Adrenal gland (tissue), 12 donors: ENCODE data around the gene SLC13A3. TPM values are rescaled to one million over a fixed set of nuclear protein-coding genes. Genes with fewer than 3 reads are reported as not detected.

ENCODE experiments used
- DNase-seq, 7 donors: peaks; one replicate each; pipeline ENCODE4 v3.0.0-alpha.2; 2019 to 2020
- H3K27ac ChIP-seq, 5 donors: fragments of 200-600 bp; sonication (generic) in 4 of 5; 1 replicate in 3 of 5; 2 replicates in 2 of 5; pipeline versions ENCODE4 v1.5.1 to v1.8.0; 2016 to 2020; ENCODE audit warnings: mild to moderate bottlenecking in 1 of 5
- H3K27me3 ChIP-seq: fragments of 200-600 bp; 2 replicates; pipeline ENCODE4 v1.8.0; 2021
- H3K36me3 ChIP-seq, 2 donors: fragments of 200-600 bp; replicated peaks in 1 of 2; 1 replicate in 1 of 2; 2 replicates in 1 of 2; pipeline versions ENCODE4 v1.5.1 to v1.8.0; 2018 to 2022
- H3K4me1 ChIP-seq, 2 donors: fragments of 200-600 bp; replicated peaks in 1 of 2; 1 replicate in 1 of 2; 2 replicates in 1 of 2; pipeline versions ENCODE4 v1.5.1 to v1.8.0; 2018 to 2021
- H3K4me3 ChIP-seq, 4 donors: fragments of 200-600 bp; sonication (generic) in 3 of 4; one replicate each; pipeline ENCODE4 v1.5.1; 2016 to 2018
- H3K9me3 ChIP-seq, 3 donors: fragments of 200-600 bp; sonication (generic) in 1 of 3; replicated peaks in 1 of 3; 1 replicate in 2 of 3; 2 replicates in 1 of 3; pipeline versions ENCODE4 v1.5.1 to v1.8.0; 2016 to 2021
- POLR2A ChIP-seq, 2 donors: fragments of 450-650 bp; IDR thresholded peaks; one replicate each; pipeline ENCODE4 v1.6.1; 2017; ENCODE audit warnings: antibody characterized with exemption in 2 of 2, mild to moderate bottlenecking in 2 of 2, moderate library complexity in 1 of 2
- WGBS, 4 donors: extraction: QIAGEN DNeasy Blood & Tissue Kit in 2 of 4; methylation state at CpG; one replicate each; pipeline versions ENCODE4 v1.1.5 to v1.1.7; 2013 to 2017; 5-methylcytosine and 5-hydroxymethylcytosine counted together
- intact Hi-C, 2 donors: fragments of 100-400 bp; cut with DNase I; formaldehyde crosslinking; loops; one replicate each; pipeline versions ENCODE4 v1.14.1 to v1.15.0; 2022 to 2023
- polyA plus RNA-seq, 3 donors: library from polyadenylated mRNA; stranded (reverse); fragments of 200-250 nt in 2 of 3; fragments of 350-450 nt in 1 of 3; fragmentation: Illumina TruSeq in 1 of 3; extraction: RNeasy Lipid Tissue Mini Kit (QIAGEN cat#74804) in 1 of 3; gene quantifications; one replicate each; pipeline ENCODE4 v1.2.3, GENCODE V29; 2013 to 2014
- total RNA-seq, 9 donors: library from RNA; depleted of rRNA in 4 of 9; stranded (reverse); fragments of >200 nt in 4 of 9; fragments of 120-200 nt in 1 of 9; fragmentation: NEBNext Ultra II Directional in 1 of 9; extraction: Animal tissue kit (Norgen Biotek cat#: 25700) in 1 of 9; gene quantifications; one replicate each; pipeline versions ENCODE4 v1.1.0 to v1.2.4, GENCODE V29; 2013 to 2023
- TF ChIP-seq, protein P1 (sequence below), 6 experiments: fragments of 450-650 bp in 4 of 6; fragments of 200-600 bp in 2 of 6; sonication (generic) in 1 of 6; IDR thresholded peaks; 1 replicate in 5 of 6; 2 replicates in 1 of 6; pipeline versions ENCODE4 v1.5.1 to v1.8.0; 2016 to 2021; ENCODE audit warnings: antibody characterized with exemption in 6 of 6, mild to moderate bottlenecking in 2 of 6, moderate library complexity in 1 of 6
- donor health status: healthy with polysubstance abuse.
- donor health status: Bipolar disorder and iron deficiency.
- donor health status: DM: yes; HTN: yes; CAD: no.
- donor health status: DM: no; HTN: no; CAD: no.
- donor health status: DM: no; HTN: no; CAD: no.
- donor health status: DM: yes; HTN: yes; CAD: no.

SLC13A3 gene
- total and polyA plus RNA-seq, 12 donors, result 1.5 to 11.2 (median 3.9) TPM

DNA sequence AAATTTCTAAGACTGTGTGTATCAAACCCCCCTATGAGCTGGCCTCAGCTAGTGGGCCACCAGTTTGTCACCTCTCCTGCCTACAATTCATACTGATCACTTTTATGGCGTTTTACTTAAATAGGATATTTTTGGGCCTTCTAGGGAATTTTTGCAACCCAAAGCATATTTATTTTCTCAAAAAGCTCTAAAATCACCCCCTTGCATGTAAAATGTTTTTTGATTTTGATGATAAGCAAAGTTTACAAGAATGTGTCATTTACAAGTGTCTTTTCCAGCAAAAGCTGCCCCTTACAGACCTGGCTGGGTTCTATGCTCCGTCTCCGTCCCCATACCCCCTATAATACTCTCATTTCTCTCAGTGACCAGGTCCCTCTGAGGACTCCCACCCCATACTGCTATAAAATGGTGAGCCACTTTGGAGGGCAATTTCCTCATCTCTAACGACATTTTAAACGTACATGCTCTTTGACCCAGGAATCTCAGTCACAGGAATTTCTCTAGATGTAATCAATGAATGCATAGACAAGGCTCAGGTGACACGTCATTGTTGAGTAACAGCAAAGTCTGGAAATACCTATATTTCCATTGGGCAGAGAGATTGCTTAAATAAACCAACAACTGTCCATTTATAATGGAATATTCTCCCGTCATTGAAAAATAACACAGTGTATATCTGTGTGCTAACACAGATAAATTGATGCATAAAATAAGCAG, 86.9 kb downstream of the SLC13A3 start:
- WGBS, 4 donors, result 68 to 94% (median 79%) methylated on average over 7 of the region's 7 CpGs
- no peak overlapping the region for H3K27ac ChIP-seq
- intact Hi-C loops, result no loop called here

DNA sequence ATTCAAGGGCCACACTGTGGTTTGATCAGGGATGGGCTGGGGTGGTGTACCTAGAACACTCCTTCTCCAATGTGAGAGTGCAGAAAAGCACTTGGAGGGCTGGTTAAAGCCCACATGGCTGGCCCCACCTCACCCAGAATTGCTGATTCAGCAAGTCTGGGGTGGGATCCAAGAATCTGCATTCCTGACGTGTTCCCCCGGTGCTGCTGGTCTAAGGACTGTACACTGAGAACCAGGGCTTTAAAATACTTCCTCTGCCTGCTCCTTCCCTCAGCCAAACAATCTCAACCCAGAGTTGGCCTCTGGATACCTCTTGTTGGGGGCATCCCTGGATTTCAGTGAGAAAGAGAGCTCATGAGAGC, 87.4 kb downstream of the SLC13A3 start:
- no peak for DNase-seq
- peaks cover 0 to 4% of the 10 kb centered on the region in 2 donors for H3K4me1 ChIP-seq
- H3K27ac ChIP-seq, result no peak overlapping the region
- H3K36me3 ChIP-seq, result no peaks in the 10 kb centered on the region
- H3K9me3 ChIP-seq, result no peaks in the 10 kb centered on the region
- WGBS, 4 donors, result 62 to 74% (median 68%) methylated on average over 2 of the region's 2 CpGs
- no peak overlapping the region for H3K4me3 ChIP-seq
- TF ChIP-seq, protein P1, sequence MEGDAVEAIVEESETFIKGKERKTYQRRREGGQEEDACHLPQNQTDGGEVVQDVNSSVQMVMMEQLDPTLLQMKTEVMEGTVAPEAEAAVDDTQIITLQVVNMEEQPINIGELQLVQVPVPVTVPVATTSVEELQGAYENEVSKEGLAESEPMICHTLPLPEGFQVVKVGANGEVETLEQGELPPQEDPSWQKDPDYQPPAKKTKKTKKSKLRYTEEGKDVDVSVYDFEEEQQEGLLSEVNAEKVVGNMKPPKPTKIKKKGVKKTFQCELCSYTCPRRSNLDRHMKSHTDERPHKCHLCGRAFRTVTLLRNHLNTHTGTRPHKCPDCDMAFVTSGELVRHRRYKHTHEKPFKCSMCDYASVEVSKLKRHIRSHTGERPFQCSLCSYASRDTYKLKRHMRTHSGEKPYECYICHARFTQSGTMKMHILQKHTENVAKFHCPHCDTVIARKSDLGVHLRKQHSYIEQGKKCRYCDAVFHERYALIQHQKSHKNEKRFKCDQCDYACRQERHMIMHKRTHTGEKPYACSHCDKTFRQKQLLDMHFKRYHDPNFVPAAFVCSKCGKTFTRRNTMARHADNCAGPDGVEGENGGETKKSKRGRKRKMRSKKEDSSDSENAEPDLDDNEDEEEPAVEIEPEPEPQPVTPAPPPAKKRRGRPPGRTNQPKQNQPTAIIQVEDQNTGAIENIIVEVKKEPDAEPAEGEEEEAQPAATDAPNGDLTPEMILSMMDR (IDR thresholded peaks at IDR 0.05), result no peak
- intact Hi-C loops, result no loop called here
- no peaks in the 10 kb centered on the region for H3K27me3 ChIP-seq

More for the DNA sequence above, 86.9 kb downstream of the SLC13A3 start:
- TF ChIP-seq, protein P1 (IDR thresholded peaks at IDR 0.05), result no peak
- no peak for TF ChIP-seq POLR2A (IDR thresholded peaks at IDR 0.05)
- DNase-seq, result no peak
- no peaks in the 10 kb centered on the region for H3K9me3 ChIP-seq
- no peaks in the 10 kb centered on the region for H3K27me3 ChIP-seq
- peaks cover 0 to 4% of the 10 kb centered on the region in 2 donors for H3K4me1 ChIP-seq
- no peak overlapping the region for H3K4me3 ChIP-seq
- H3K36me3 ChIP-seq, result no peaks in the 10 kb centered on the region

DNA sequence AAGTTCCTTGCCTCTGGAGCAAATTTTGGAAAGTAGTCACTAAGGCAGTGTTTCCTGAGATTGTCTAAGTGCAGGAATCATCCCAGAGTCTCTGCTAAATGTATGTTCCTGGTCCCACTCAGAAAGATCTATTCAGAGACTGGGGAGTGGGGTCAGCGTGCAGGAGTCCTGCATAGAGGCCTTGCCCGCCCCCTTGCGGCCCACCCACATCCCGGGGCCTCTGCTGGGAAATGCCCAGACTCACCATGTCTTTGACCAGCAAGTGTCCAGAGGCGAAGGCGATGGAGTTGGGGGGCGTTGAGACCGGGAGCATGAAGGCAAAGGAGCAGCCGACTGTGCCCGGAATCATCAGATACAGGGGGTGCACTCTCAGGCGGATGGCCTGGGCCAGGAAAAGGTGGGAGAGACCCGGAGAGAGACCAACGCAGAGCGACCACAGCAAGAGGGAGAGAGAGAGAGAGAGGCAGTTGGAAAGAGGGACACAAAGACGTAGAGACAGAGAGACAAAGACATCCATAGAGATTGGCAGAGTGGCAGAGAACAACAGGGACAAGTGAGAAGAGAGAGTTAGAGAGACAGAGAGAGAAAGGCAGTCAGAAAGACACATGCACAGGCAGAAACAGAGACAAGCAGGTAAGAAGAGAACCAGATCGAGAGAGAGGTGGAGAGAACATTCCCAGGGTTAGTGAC, 87.9 kb downstream of the SLC13A3 start:
- 85 to 91% (median 89%) methylated on average over 16 of the region's 16 CpGs for WGBS, 4 donors

More for the DNA sequence above, 87.9 kb downstream of the SLC13A3 start:
- no peaks in the 10 kb centered on the region for H3K9me3 ChIP-seq
- H3K27ac ChIP-seq, result peak overlapping the region in 1 of 5 donors; percentile 38
- peak overlapping the region in 1 of 4 donors; percentile 18 for H3K4me3 ChIP-seq
- peaks cover 0 to 4% of the 10 kb centered on the region in 2 donors for H3K4me1 ChIP-seq
- no peaks in the 10 kb centered on the region for H3K36me3 ChIP-seq
- DNase-seq, result no peak
- TF ChIP-seq POLR2A (IDR thresholded peaks at IDR 0.05), result no peak
- TF ChIP-seq, protein P1 (IDR thresholded peaks at IDR 0.05), result no peak
- H3K27me3 ChIP-seq, result no peaks in the 10 kb centered on the region
- intact Hi-C loops, result no loop called here
